H1 (cell line): ENCODE data around the gene THADA. TPM values are rescaled to one million over a fixed set of nuclear protein-coding genes. Genes with fewer than 3 reads are reported as not detected.

Source experiments
- CHD2 ChIP-seq: IDR thresholded peaks from 2 replicates; pipeline ENCODE4 v1.6.1; 2012; ENCODE audit warnings: low read length, improper control_type of control experiment
- CTBP2 ChIP-seq: IDR thresholded peaks from 2 replicates; pipeline ENCODE4 v1.7.0; 2011; ENCODE audit warnings: borderline replicate concordance, mild to moderate bottlenecking, moderate library complexity, mixed read lengths, low read length; ENCODE audit not compliant: insufficient read depth, insufficient read length
- KDM5A ChIP-seq: fragments of 200-600 bp; IDR thresholded peaks from 2 replicates; pipeline ENCODE4 v1.7.1; 2012; ENCODE audit warnings: mild to moderate bottlenecking, low read length, inconsistent platforms, mixed read lengths
- SP1 ChIP-seq: IDR thresholded peaks from 2 replicates; pipeline ENCODE4 v1.6.1; 2011; ENCODE audit warnings: low read depth, low read length
- polyA plus RNA-seq, 7 experiments: library from polyadenylated mRNA; depleted of rRNA in 3 of 7; stranded (reverse) in 5 of 7; unstranded in 2 of 7; fragments of >200 nt in 5 of 7; fragments of 200-250 nt in 2 of 7; gene quantifications; 1 replicate in 5 of 7; 2 replicates in 1 of 7; 4 replicates in 1 of 7; pipeline versions ENCODE4 v1.2.1 to v1.2.3, GENCODE V29; 2011 to 2013; ENCODE audit warnings: missing spikeins in 2 of 7, mixed read lengths in 2 of 7
- total RNA-seq: library from RNA; stranded (reverse); fragmentation: NEBNext Ultra II Directional; extraction: Animal tissue kit (Norgen Biotek cat#: 25700); gene quantifications from 2 replicates; pipeline ENCODE4 v1.2.1, GENCODE V29; 2021

The THADA gene
- total and polyA plus RNA-seq, 2 of the 8 experiments (the other 6 are each of a cell fraction or from before 2014, with no cell fraction given): 22.4 to 26.8 TPM

DNA sequence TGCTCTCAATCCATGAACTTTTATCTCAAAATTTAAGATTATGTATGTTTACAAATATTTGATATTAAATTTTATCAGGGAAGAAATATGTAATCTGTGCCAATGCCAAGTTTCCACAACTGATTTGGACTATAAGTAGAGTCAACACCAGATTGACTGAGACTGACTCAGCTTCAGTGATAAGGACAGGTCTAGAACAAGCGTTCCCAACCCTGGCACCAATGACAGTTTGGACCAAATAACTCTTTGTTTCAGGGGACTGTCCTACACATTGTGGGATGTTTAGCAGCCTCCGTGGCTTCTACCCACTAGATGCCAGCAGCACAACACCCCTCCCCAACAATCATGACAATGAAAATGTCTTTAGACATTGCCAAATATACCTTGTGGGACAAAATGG, 165.3 kb downstream of the THADA start (continued):
- TF ChIP-seq SP1: no peak
- no peak for TF ChIP-seq KDM5A
- TF ChIP-seq CTBP2: no peak
- no peak for TF ChIP-seq CHD2
- TF ChIP-seq, all 59 proteins: peak for 0
